CD14-positive monocyte (primary cell): ENCODE results near the gene TREM2. TPM values are rescaled to one million over a fixed set of nuclear protein-coding genes. Genes with fewer than 3 reads are reported as not detected.

Source experiments
- DNase-seq, 3 donors: peaks; one replicate each; pipeline ENCODE4 v3.0.0-alpha.2; 2011 to 2022
- H2AFZ ChIP-seq: 2 replicates; pipeline ENCODE4 v1.6.0; 2012; ENCODE audit warnings: mild to moderate bottlenecking, low read depth, low read length, inconsistent platforms; ENCODE audit not compliant: insufficient read depth, poor library complexity, severe bottlenecking
- H3K27ac ChIP-seq, 2 donors: 1 replicate in 1 of 2; 2 replicates in 1 of 2; pipeline ENCODE4 v1.5.1; 2012 to 2013; ENCODE audit warnings: low read length in 2 of 2, control low read depth in 1 of 2, inconsistent platforms in 1 of 2, low read depth in 1 of 2, mild to moderate bottlenecking in 1 of 2
- H3K27me3 ChIP-seq, 2 donors: one replicate each; pipeline versions ENCODE4 v1.6.0 to v1.6.1; 2011 to 2013; ENCODE audit warnings: low read length in 2 of 2; ENCODE audit not compliant: control insufficient read depth in 2 of 2, insufficient read depth in 2 of 2
- H3K36me3 ChIP-seq, 2 donors: replicated peaks in 1 of 2; 1 replicate in 1 of 2; 2 replicates in 1 of 2; pipeline versions ENCODE4 v1.5.1 to v1.6.1; 2012 to 2013; ENCODE audit warnings: low read length in 2 of 2, control low read depth in 1 of 2, inconsistent platforms in 1 of 2, mild to moderate bottlenecking in 1 of 2; ENCODE audit not compliant: insufficient read depth in 2 of 2, control insufficient read depth in 1 of 2
- H3K4me1 ChIP-seq, 2 donors: 1 replicate in 1 of 2; 2 replicates in 1 of 2; pipeline versions ENCODE4 v1.5.1 to v1.6.1; 2012 to 2013; ENCODE audit warnings: low read length in 2 of 2, control low read depth in 1 of 2, inconsistent platforms in 1 of 2, mild to moderate bottlenecking in 1 of 2, moderate library complexity in 1 of 2; ENCODE audit not compliant: insufficient read depth in 2 of 2, control insufficient read depth in 1 of 2
- H3K4me2 ChIP-seq: replicated peaks from 2 replicates; pipeline ENCODE3; 2012; ENCODE audit warnings: low read length, moderate library complexity, mild to moderate bottlenecking; ENCODE audit not compliant: poor library complexity, severe bottlenecking; ENCODE audit errors: extremely low read depth
- H3K4me3 ChIP-seq, 3 experiments: fragments of 200-600 bp in 1 of 3; sonication (generic) in 1 of 3; replicated peaks in 1 of 3; 1 replicate in 2 of 3; 2 replicates in 1 of 3; pipeline ENCODE4 v1.5.1; 2011 to 2013; ENCODE audit warnings: low read length in 3 of 3, mild to moderate bottlenecking in 3 of 3, control low read depth in 2 of 3, low read depth in 2 of 3, inconsistent platforms in 1 of 3, moderate library complexity in 1 of 3
- H3K79me2 ChIP-seq: 2 replicates; pipeline ENCODE4 v1.6.0; 2012; ENCODE audit warnings: mild to moderate bottlenecking, control low read depth, inconsistent platforms, low read length, moderate library complexity; ENCODE audit not compliant: insufficient read depth
- H3K9ac ChIP-seq: 2 replicates; pipeline ENCODE4 v1.6.0; 2017; ENCODE audit warnings: low read length, mild to moderate bottlenecking; ENCODE audit not compliant: insufficient read depth, poor library complexity, severe bottlenecking
- H3K9me3 ChIP-seq, 2 donors: replicated peaks in 1 of 2; 1 replicate in 1 of 2; 2 replicates in 1 of 2; pipeline versions ENCODE4 v1.5.1 to v1.6.1; 2012 to 2013; ENCODE audit warnings: low read length in 2 of 2, control low read depth in 1 of 2; ENCODE audit not compliant: control insufficient read depth in 1 of 2, insufficient read depth in 1 of 2
- H4K20me1 ChIP-seq: 2 replicates; pipeline ENCODE4 v1.6.0; 2012; ENCODE audit warnings: mild to moderate bottlenecking, low read length, control low read depth, moderate library complexity; ENCODE audit not compliant: insufficient read depth
- H3K27ac Mint-ChIP-seq, 7 donors: one replicate each; pipeline ENCODE4 v1.8.0; 2020; ENCODE audit warnings: mild to moderate bottlenecking in 7 of 7, mixed read lengths in 7 of 7, moderate library complexity in 6 of 7, inconsistent platforms in 2 of 7
- H3K27me3 Mint-ChIP-seq, 3 donors: one replicate each; pipeline ENCODE4 v1.8.0; 2021 to 2022; ENCODE audit warnings: low read depth in 3 of 3, mild to moderate bottlenecking in 3 of 3, mixed read lengths in 3 of 3, moderate library complexity in 3 of 3, inconsistent platforms in 1 of 3
- H3K36me3 Mint-ChIP-seq, 2 donors: one replicate each; pipeline ENCODE4 v1.8.0; 2020; ENCODE audit warnings: mixed read lengths in 2 of 2, inconsistent platforms in 1 of 2, mild to moderate bottlenecking in 1 of 2
- H3K4me1 Mint-ChIP-seq: one replicate; pipeline ENCODE4 v1.8.0; 2020; ENCODE audit warnings: mild to moderate bottlenecking, mixed read lengths
- H3K4me3 Mint-ChIP-seq, 2 donors: one replicate each; pipeline ENCODE4 v1.8.0; 2020; ENCODE audit warnings: mild to moderate bottlenecking in 2 of 2, mixed read lengths in 2 of 2, moderate library complexity in 1 of 2
- H3K9me3 Mint-ChIP-seq, 7 donors: one replicate each; pipeline ENCODE4 v1.8.0; 2020 to 2022; ENCODE audit warnings: mixed read lengths in 7 of 7, mild to moderate bottlenecking in 6 of 7, moderate library complexity in 6 of 7, inconsistent platforms in 2 of 7
- WGBS: methylation state at CpG from one replicate; pipeline ENCODE4 v1.1.5; 2013; ENCODE audit warnings: missing lambda C conversion rate; ENCODE audit not compliant: insufficient coverage; 5-methylcytosine and 5-hydroxymethylcytosine counted together
- intact Hi-C, 2 donors: fragments of 100-400 bp; cut with micrococcal nuclease; formaldehyde crosslinking; loops; one replicate each; pipeline versions ENCODE4 v1.15.0 to v1.15.1; 2023
- polyA plus RNA-seq, 3 donors: library from polyadenylated mRNA; depleted of rRNA in 1 of 3; unstranded in 2 of 3; stranded (reverse) in 1 of 3; fragments of 300-500 nt in 2 of 3; fragments of >200 nt in 1 of 3; fragmentation: Illumina TruSeq in 2 of 3; gene quantifications; 1 replicate in 2 of 3; 2 replicates in 1 of 3; pipeline ENCODE4 v1.2.3, GENCODE V29; 2012 to 2021
- TF ChIP-seq, protein P1 (sequence below): fragments of 200-600 bp; IDR thresholded peaks from one replicate; pipeline ENCODE4 v1.8.0; 2022; ENCODE audit warnings: antibody characterized with exemption, mild to moderate bottlenecking

Gene TREM2
- polyA plus RNA-seq, 3 donors: 0.54 to 0.78 (median 0.56) TPM

DNA sequence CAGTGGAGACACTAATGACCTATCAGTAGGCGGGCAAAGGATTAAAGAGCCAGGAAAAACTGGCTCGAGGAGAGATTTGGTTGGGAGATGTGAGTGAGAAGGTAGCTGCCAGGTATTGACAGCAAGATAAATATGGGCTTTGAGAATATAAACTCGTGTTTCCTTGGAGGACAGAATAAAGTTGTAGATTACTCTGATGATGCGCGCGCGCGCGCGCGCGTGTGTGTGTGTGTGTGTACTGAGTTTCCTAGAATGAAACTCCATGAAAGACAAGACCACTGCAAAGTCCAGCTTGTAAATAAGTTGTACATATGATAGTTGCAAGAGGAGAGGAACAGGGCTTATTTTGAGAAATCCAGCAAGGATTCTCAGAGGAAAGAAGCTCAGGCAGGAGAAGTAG, 13.3 kb upstream of the TREM2 start:
- no peaks in the 10 kb centered on the region for H3K36me3 ChIP-seq
- H3K9me3 Mint-ChIP-seq: peaks cover 0 to 2% (median 0%) of the 10 kb centered on the region in 7 donors
- no peak overlapping the region for H2AFZ ChIP-seq
- no peak overlapping the region for H3K27ac Mint-ChIP-seq
- no peaks in the 10 kb centered on the region for H3K79me2 ChIP-seq
- H3K27ac ChIP-seq: no peak overlapping the region
- H3K9ac ChIP-seq: no peak overlapping the region
- no peaks in the 10 kb centered on the region for H4K20me1 ChIP-seq
- H3K4me3 Mint-ChIP-seq: no peak overlapping the region
- H3K36me3 Mint-ChIP-seq: peaks cover 16 to 19% of the 10 kb centered on the region in 2 donors
- H3K4me2 ChIP-seq: no peak overlapping the region
- no peaks in the 10 kb centered on the region for H3K27me3 ChIP-seq
- peaks cover 3 to 17% of the 10 kb centered on the region in 2 donors for H3K4me1 ChIP-seq
- H3K27me3 Mint-ChIP-seq: peaks cover 0 to 12% (median 4%) of the 10 kb centered on the region in 3 donors
- no peak overlapping the region for H3K4me3 ChIP-seq
- DNase-seq: no peak
- intact Hi-C loops: no loop called here
- no peaks in the 10 kb centered on the region for H3K9me3 ChIP-seq
- TF ChIP-seq, protein P1, sequence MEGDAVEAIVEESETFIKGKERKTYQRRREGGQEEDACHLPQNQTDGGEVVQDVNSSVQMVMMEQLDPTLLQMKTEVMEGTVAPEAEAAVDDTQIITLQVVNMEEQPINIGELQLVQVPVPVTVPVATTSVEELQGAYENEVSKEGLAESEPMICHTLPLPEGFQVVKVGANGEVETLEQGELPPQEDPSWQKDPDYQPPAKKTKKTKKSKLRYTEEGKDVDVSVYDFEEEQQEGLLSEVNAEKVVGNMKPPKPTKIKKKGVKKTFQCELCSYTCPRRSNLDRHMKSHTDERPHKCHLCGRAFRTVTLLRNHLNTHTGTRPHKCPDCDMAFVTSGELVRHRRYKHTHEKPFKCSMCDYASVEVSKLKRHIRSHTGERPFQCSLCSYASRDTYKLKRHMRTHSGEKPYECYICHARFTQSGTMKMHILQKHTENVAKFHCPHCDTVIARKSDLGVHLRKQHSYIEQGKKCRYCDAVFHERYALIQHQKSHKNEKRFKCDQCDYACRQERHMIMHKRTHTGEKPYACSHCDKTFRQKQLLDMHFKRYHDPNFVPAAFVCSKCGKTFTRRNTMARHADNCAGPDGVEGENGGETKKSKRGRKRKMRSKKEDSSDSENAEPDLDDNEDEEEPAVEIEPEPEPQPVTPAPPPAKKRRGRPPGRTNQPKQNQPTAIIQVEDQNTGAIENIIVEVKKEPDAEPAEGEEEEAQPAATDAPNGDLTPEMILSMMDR: no peak
- 96% methylated on average over 12 of the region's 12 CpGs for WGBS
- peaks cover 26% of the 10 kb centered on the region for H3K4me1 Mint-ChIP-seq

DNA sequence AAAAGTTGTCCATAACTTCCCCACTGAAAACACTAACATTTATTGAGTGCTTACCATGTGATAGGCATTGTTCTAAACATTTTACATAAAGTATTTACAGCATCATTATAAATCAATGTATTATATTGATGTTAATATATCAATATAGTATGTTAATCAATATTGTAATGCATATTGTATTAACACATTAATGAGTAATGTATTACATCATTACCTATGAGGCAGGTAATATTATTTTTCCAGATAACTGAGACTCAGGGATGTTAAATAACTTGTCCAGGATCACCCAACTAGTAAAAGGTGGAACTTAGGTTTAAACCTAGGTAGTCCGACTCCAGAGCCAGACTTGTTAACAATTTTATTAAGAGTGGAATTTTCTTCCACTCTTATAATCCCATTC, 12.2 kb upstream of the TREM2 start:
- Histone ChIP-seq H3K9me3 (no peaks in the 10 kb centered on the region), H3K27ac (no peak overlapping the region), H3K4me1 (peaks cover 3 to 14% of the 10 kb centered on the region in 2 donors), H3K27me3 (no peaks in the 10 kb centered on the region), H3K4me3 (no peak overlapping the region), H4K20me1 (no peaks in the 10 kb centered on the region), H2AFZ (no peak overlapping the region), H3K36me3 (no peaks in the 10 kb centered on the region), H3K9ac (no peak overlapping the region), H3K4me2 (no peak overlapping the region), H3K79me2 (no peaks in the 10 kb centered on the region)
- peaks cover 0 to 2% (median 0%) of the 10 kb centered on the region in 7 donors for H3K9me3 Mint-ChIP-seq
- peaks cover 19% of the 10 kb centered on the region for H3K4me1 Mint-ChIP-seq
- H3K27me3 Mint-ChIP-seq: peaks cover 0 to 15% (median 4%) of the 10 kb centered on the region in 3 donors
- WGBS: no CpG with 5 or more reads among the region's 1 CpG
- TF ChIP-seq, protein P1: no peak
- intact Hi-C loops: no loop called here
- H3K36me3 Mint-ChIP-seq: peaks cover 8 to 15% of the 10 kb centered on the region in 2 donors
- H3K27ac Mint-ChIP-seq: no peak overlapping the region
- no peak overlapping the region for H3K4me3 Mint-ChIP-seq
- no peak for DNase-seq
